Panc1 (cell line): Measurements from ENCODE around the gene PLBD2. TPM values are rescaled to one million over a fixed set of nuclear protein-coding genes. Genes with fewer than 3 reads are reported as not detected.

Source experiments
- ATAC-seq: fragments of 200-7000 bp; cut with Tn5 transposase; 2 replicates; pipeline ENCODE4 v1.9.1; 2020; ENCODE audit warnings: mild to moderate bottlenecking, moderate library complexity
- BruUV-seq: library from RNA; stranded (reverse); fragments of 400-500 nt; replicated peaks from 2 replicates; lab custom pipeline; 2021; lab: Mats Ljungman, UMichigan
- CTCF ChIA-PET: fragments of 300-600 bp; sonication (Branson Sonifier 250); formaldehyde crosslinking; loops from one replicate; lab custom pipeline; 2022; ENCODE audit warnings: antibody characterized with exemption; lab: Charles Lee
- POLR2A ChIA-PET: fragments of 300-600 bp; sonication (Branson Sonifier 250); formaldehyde crosslinking; loops from one replicate; lab custom pipeline; 2022; ENCODE audit warnings: antibody characterized with exemption; lab: Charles Lee
- DNase-seq: peaks from one replicate; pipeline ENCODE4 v3.0.0-alpha.2; 2010; ENCODE audit warnings: low read depth, low spot score
- H3K27ac ChIP-seq: 2 replicates; pipeline ENCODE4 v1.5.1; 2011; ENCODE audit warnings: mild to moderate bottlenecking, low read length, inconsistent platforms
- H3K27me3 ChIP-seq: fragments of 200-500 bp; sonication (Bioruptor generic); 2 replicates; pipeline ENCODE4 v1.6.0; 2014; ENCODE audit warnings: low read length, inconsistent platforms; ENCODE audit not compliant: control insufficient read depth, insufficient read depth
- H3K36me3 ChIP-seq: fragments of 200-500 bp; sonication (Bioruptor generic); 2 replicates; pipeline ENCODE4 v1.5.1; 2014; ENCODE audit warnings: inconsistent platforms, mild to moderate bottlenecking, low read length, moderate library complexity; ENCODE audit not compliant: control insufficient read depth, insufficient read depth
- H3K4me1 ChIP-seq: 2 replicates; pipeline ENCODE4 v1.5.1; 2011; ENCODE audit warnings: inconsistent platforms, mild to moderate bottlenecking, low read length, moderate library complexity; ENCODE audit not compliant: control insufficient read depth, insufficient read depth
- H3K4me3 ChIP-seq, 2 experiments: 2 replicates each; pipeline ENCODE4 v1.5.1; 2011 to 2012; ENCODE audit warnings: low read depth in 2 of 2, low read length in 2 of 2, mild to moderate bottlenecking in 2 of 2, inconsistent platforms in 1 of 2, moderate library complexity in 1 of 2
- H3K9me3 ChIP-seq: fragments of 200-500 bp; sonication (Bioruptor generic); 2 replicates; pipeline ENCODE4 v1.5.1; 2014; ENCODE audit warnings: low read depth, mild to moderate bottlenecking, inconsistent platforms, low read length, moderate library complexity; ENCODE audit not compliant: control insufficient read depth, insufficient read depth
- CTCF ChIP-seq: fragments of 450-650 bp; IDR thresholded peaks from 2 replicates; pipeline ENCODE4 v1.5.1; 2017; ENCODE audit warnings: mild to moderate bottlenecking
- POLR2AphosphoS5 ChIP-seq: IDR thresholded peaks from 2 replicates; pipeline ENCODE4 v1.6.1; 2012; ENCODE audit warnings: mild to moderate bottlenecking, low read depth, low read length, moderate library complexity
- REST ChIP-seq, 2 experiments: IDR thresholded peaks; 2 replicates each; pipeline ENCODE4 v1.6.1; 2011 to 2012; ENCODE audit warnings: low read depth in 2 of 2, control low read depth in 1 of 2, low read length in 1 of 2, mild to moderate bottlenecking in 1 of 2, moderate library complexity in 1 of 2; ENCODE audit not compliant: insufficient read depth in 1 of 2
- SIN3A ChIP-seq: IDR thresholded peaks from 2 replicates; pipeline ENCODE4 v1.6.1; 2012; ENCODE audit warnings: low read depth, mild to moderate bottlenecking, low read length, moderate library complexity, borderline replicate concordance; ENCODE audit not compliant: insufficient read depth
- TCF7L2 ChIP-seq: IDR thresholded peaks from 2 replicates; pipeline ENCODE4 v1.6.1; 2011; ENCODE audit warnings: mild to moderate bottlenecking, low read depth, low read length, inconsistent platforms
- in situ Hi-C: cut with HindIII; loops from 2 replicates; pipeline ENCODE4 v1.10.0; 2016; ENCODE audit warnings: low sequenced_read_pairs, low pct_unique_long_range_greater_than_20kb
- intact Hi-C: fragments of 100-400 bp; cut with micrococcal nuclease; formaldehyde crosslinking; loops from one replicate; pipeline ENCODE4 v1.10.0; 2022; ENCODE audit not compliant: unreplicated experiment
- total RNA-seq: library from RNA; stranded (reverse); gene quantifications from one replicate; pipeline ENCODE4 v1.2.1, GENCODE V29; 2021; ENCODE audit not compliant: unreplicated experiment

Gene PLBD2
- total RNA-seq, 1 experiment from 2014 or later = 69.7 TPM

- BruUV-seq = no TSS peak
- Histone ChIP-seq H3K27ac (peak within 1 kb of the TSS; percentile 78), H3K4me3 (peak within 1 kb of the TSS; percentile 46 to 65), H3K27me3 (no peaks in the 10 kb centered on the region), H3K9me3 (no peaks in the 10 kb centered on the region), H3K36me3 (no peaks in the 10 kb centered on the region; the same call in 1 of the 2 replicates), H3K4me1 (no peaks in the 10 kb centered on the region; the same call in 1 of the 2 replicates)
- POLR2A ChIA-PET = interaction anchor here (0.5 to 0.9 kb wide), 2 partner anchors 10 to 117 kb away, joined by 3 to 18 read pairs; no protein-coding TSS in a partner anchor
- CTCF ChIA-PET = interaction anchor here (0.5 to 0.6 kb wide), 2 partner anchors 41 to 225 kb away, joined by 6 read pairs; no protein-coding TSS in a partner anchor
- DNase-seq = peak; percentile 33
- peak; percentile 88 for ATAC-seq
- in situ Hi-C loops (no loop called here), intact Hi-C loops (no loop called here)
- no peak for TF ChIP-seq CTCF
- peak; percentile 72; the same call in 1 of the 2 replicates for TF ChIP-seq POLR2AphosphoS5
- peak; percentile 55 to 74 for TF ChIP-seq REST (IDR thresholded peaks at IDR 0.05; ENCODE audit: insufficient read depth in 1 of 2, low read depth in 2 of 2, low read length in 1 of 2)
- TF ChIP-seq SIN3A = no peak
- no peak for TF ChIP-seq TCF7L2
These were observed 63.9 kb downstream of the PLBD2 start, which contains the start of gene SDSL for GRCh38 chr12:113422030-113422885. Gene SDSL, plus strand, starts transcription at chr12:113422380. Its CDS starts 5,603 bp downstream, at chr12:113427983.

- Histone ChIP-seq H3K27ac (peak overlapping the region; percentile 78), H3K36me3 (no peaks in the 10 kb centered on the region; the same call in 1 of the 2 replicates), H3K4me3 (peak overlapping the region; percentile 46 to 65), H3K9me3 (no peaks in the 10 kb centered on the region), H3K27me3 (no peaks in the 10 kb centered on the region), H3K4me1 (no peaks in the 10 kb centered on the region; the same call in 1 of the 2 replicates)
- ChIA-PET POLR2A (interaction anchor here (0.5 to 0.9 kb wide), 3 partner anchors 11 to 117 kb away, joined by 3 to 18 read pairs (median 3); no protein-coding TSS in a partner anchor), CTCF (interaction anchor here (0.5 to 0.6 kb wide), 2 partner anchors 88 to 226 kb away, joined by 5 to 6 read pairs; no protein-coding TSS in a partner anchor)
- intact Hi-C loops = no loop called here
- ATAC-seq (no peak), DNase-seq (no peak)
- in situ Hi-C loops = no loop called here
- TF ChIP-seq POLR2AphosphoS5 (no peak), REST (IDR thresholded peaks at IDR 0.05; ENCODE audit: insufficient read depth in 1 of 2, low read depth in 2 of 2, low read length in 1 of 2) (no peak), CTCF (no peak), SIN3A (no peak), TCF7L2 (no peak)
- BruUV-seq = no TSS peak
These were observed 64.7 kb downstream of the PLBD2 start for GRCh38 chr12:113422886-113423669.
